ENCODE results near the gene HLA-C.

GRCh38 chr6:31308050-31308844, 36.4 kb upstream of the HLA-C start:
- no peak for TF ChIP-seq RFX1 (IDR thresholded peaks at IDR 0.05)
- no peak for TF ChIP-seq NR2C2 (CRISPR knock-in tag; IDR thresholded peaks at IDR 0.05)
- TF ChIP-seq NR2C2 (tag; IDR thresholded peaks at IDR 0.05), result no peak
- TF ChIP-seq MAX (CRISPR knock-in tag; IDR thresholded peaks at IDR 0.05), result no peak
- TF ChIP-seq ZNF121 (CRISPR knock-in tag; conservative IDR thresholded peaks at IDR 0.05), result no peak
- no peak for TF ChIP-seq EZH2 (IDR thresholded peaks at IDR 0.05; ENCODE audit: borderline replicate concordance, low read depth, low read length)
- TF ChIP-seq PTTG1 (tag; IDR thresholded peaks at IDR 0.05; ENCODE audit: low read depth), result no peak
- TF ChIP-seq HES1 (IDR thresholded peaks at IDR 0.05; ENCODE audit: low read depth), result no peak
- no peak for TF ChIP-seq HMGXB4 (CRISPR knock-in tag; IDR thresholded peaks at IDR 0.05)
- no peak for TF ChIP-seq CTCF (IDR thresholded peaks at IDR 0.05 in 2 of 3, conservative IDR thresholded peaks at IDR 0.05 in 1 of 3; ENCODE audit: insufficient read depth in 2 of 3, low read depth in 1 of 3, low read length in 3 of 3)
- no peak for TF ChIP-seq NFIC (IDR thresholded peaks at IDR 0.05)
- TF ChIP-seq ZNF184 (CRISPR knock-in tag; IDR thresholded peaks at IDR 0.05), result no peak
- TF ChIP-seq FOXA3 (CRISPR knock-in tag; conservative IDR thresholded peaks at IDR 0.05 in 1 of 2, IDR thresholded peaks at IDR 0.05 in 1 of 2), result no peak
- TF ChIP-seq ELF1 (tag; IDR thresholded peaks at IDR 0.05), result no peak
- TF ChIP-seq NFE2L1 (tag; IDR thresholded peaks at IDR 0.05; ENCODE audit: borderline replicate concordance, low read depth), result no peak
